Activated T-helper 1 cell treated with anti-CD3 and anti-CD28 coated beads, Interleukin-12 subunit alpha, Interleukin-12 subunit beta, Interleukin-2, Interleukin-4 antibody, amounts not matched to agents 30 ng/mL and 10 ng/mL and 1 ng/mL, durations not matched to agents 14 hours and 24 hours and 36 hours (primary cell): ENCODE results near the gene SF3A2. TPM values are rescaled to one million over a fixed set of nuclear protein-coding genes. Genes with fewer than 3 reads are reported as not detected.

Source experiments
- DNase-seq: peaks from one replicate; pipeline ENCODE4 v3.0.0; 2021; ENCODE audit warnings: low spot score
- H3K27ac Mint-ChIP-seq: one replicate; pipeline ENCODE4 v1.8.0; 2021; ENCODE audit warnings: mild to moderate bottlenecking, mixed read lengths
- H3K27me3 Mint-ChIP-seq: one replicate; pipeline ENCODE4 v1.8.0; 2022; ENCODE audit warnings: mild to moderate bottlenecking, moderate library complexity, mixed read lengths; ENCODE audit not compliant: insufficient read depth
- H3K36me3 Mint-ChIP-seq: one replicate; pipeline ENCODE4 v1.8.0; 2021; ENCODE audit warnings: low read depth, mixed read lengths
- H3K4me1 Mint-ChIP-seq: one replicate; pipeline ENCODE4 v1.8.0; 2021; ENCODE audit warnings: low read depth, mixed read lengths
- H3K4me3 Mint-ChIP-seq: one replicate; pipeline ENCODE4 v1.8.0; 2021; ENCODE audit warnings: mild to moderate bottlenecking, moderate library complexity, mixed read lengths
- H3K9me3 Mint-ChIP-seq: one replicate; pipeline ENCODE4 v1.8.0; 2021; ENCODE audit warnings: mixed read lengths
- intact Hi-C: fragments of 100-400 bp; cut with micrococcal nuclease; formaldehyde crosslinking; loops from one replicate; pipeline ENCODE4 v1.15.1; 2024
- total RNA-seq: library from RNA; stranded (reverse); gene quantifications from 2 replicates; pipeline ENCODE4 v1.2.3, GENCODE V29; 2022

Gene SF3A2
- total RNA-seq, 1 donor from 2014 or later = 153 TPM

DNA sequence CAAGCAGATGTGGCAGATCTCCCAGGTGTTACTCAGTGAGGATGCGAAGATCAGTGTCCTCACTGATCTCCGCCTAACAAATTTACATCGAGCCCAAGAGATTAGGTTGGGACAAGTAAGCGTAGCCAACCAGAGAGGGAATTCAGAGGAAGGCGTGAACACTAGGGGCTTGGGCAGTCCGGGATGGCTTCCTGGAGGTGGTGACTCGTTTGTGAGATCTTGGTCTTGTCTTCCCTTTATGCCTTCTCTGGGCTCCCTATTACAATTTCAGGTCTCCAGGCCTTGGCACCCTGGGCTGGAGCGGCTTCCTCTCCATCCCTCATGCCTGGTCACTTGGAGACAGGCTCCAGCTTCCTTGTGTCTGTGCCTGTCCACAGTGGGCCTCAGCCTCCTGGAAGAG is 6.2 kb downstream of the SF3A2 start:
- H3K36me3 Mint-ChIP-seq = peaks cover 38% of the 10 kb centered on the region
- no peak overlapping the region for H3K4me3 Mint-ChIP-seq
- no peaks in the 10 kb centered on the region for H3K9me3 Mint-ChIP-seq
- H3K27me3 Mint-ChIP-seq = no peaks in the 10 kb centered on the region
- peaks cover 38% of the 10 kb centered on the region for H3K4me1 Mint-ChIP-seq
- no peak for DNase-seq
- H3K27ac Mint-ChIP-seq = no peak overlapping the region
- intact Hi-C loops = no loop called here

DNA sequence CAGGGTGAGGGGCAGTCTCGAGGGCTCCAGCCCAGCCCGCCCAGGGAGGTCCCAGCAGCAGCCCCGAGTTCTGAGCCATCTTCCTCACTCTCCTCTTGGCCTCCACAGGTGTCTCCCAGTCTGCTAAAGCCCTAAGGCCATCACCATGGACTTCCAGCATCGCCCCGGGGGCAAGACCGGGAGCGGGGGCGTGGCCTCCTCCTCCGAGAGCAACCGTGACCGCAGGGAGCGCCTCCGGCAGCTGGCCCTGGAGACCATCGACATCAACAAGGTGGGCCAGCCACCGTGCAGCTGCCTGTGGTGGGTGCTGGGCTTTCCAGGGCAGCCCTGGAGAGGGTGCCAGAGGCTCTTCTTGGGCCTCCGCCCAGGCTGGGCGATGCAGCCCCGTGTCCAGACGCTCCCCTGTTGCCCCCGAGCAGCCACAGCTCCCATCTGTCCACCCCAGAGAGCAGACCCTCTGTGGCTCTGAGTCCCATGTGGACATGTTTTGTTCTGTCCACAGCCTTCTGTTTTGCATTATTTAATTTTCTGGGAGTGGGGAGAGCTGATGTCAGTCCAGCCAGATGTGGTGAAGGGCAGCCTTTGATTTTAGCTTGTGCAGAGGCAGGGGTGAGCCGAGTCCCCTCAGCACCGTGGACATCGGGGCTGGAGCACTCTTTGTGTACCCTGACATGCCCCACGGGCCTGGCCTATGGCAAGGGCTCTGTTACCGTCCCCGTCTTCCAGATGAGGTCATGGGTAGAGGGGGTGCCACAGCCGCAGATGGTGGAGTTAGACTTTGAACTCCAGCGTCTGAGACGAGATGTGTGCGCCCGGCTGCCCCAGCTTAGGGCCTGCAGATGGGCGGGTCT is 6.9 kb downstream of the SF3A2 start:
- no peak for DNase-seq
- Mint-ChIP-seq H3K4me1 (peaks cover 31% of the 10 kb centered on the region), H3K4me3 (no peak overlapping the region), H3K27ac (no peak overlapping the region), H3K27me3 (no peaks in the 10 kb centered on the region), H3K36me3 (peaks cover 31% of the 10 kb centered on the region), H3K9me3 (no peaks in the 10 kb centered on the region)
- intact Hi-C loops = no loop called here

DNA sequence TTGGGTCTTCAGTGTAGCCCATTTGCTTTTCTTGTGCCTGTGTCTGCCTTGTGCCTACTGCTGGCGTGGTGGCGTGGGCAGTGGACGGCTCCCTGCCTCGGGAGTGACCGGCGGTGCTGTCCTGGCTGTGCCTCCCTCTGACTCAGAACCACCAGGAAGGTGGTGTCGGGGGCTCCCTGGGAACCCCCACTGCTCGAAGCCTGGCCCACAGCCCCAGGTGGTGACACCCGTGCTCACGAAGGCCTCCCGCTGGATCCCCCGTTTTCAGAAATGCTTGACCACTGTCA is 7.4 kb downstream of the SF3A2 start:
- Mint-ChIP-seq H3K9me3 (no peaks in the 10 kb centered on the region), H3K4me1 (peaks cover 26% of the 10 kb centered on the region), H3K27ac (no peak overlapping the region), H3K27me3 (no peaks in the 10 kb centered on the region), H3K36me3 (peaks cover 28% of the 10 kb centered on the region), H3K4me3 (no peak overlapping the region)
- intact Hi-C loops = no loop called here
- no peak for DNase-seq

DNA sequence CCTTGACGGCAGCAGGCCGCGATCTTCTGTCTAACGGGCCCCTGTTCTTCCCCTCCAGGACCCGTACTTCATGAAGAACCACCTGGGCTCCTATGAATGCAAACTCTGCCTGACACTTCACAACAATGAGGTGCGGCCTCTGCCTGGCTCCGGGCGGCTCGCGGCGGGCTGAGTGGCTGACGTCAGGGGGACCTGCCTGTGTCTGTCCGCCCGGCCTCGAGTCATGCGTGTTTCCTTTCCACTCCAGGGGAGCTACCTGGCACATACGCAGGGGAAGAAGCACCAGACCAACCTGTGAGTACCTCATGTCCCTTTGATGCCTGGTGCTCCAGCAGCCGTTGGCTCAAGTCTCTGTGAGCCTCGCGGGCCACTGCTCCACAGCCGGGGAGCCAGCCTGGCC is 7.9 kb downstream of the SF3A2 start:
- H3K36me3 Mint-ChIP-seq = peaks cover 26% of the 10 kb centered on the region
- no peaks in the 10 kb centered on the region for H3K27me3 Mint-ChIP-seq
- H3K27ac Mint-ChIP-seq = no peak overlapping the region
- no peak overlapping the region for H3K4me3 Mint-ChIP-seq
- intact Hi-C loops = no loop called here
- no peak for DNase-seq
- peaks cover 22% of the 10 kb centered on the region for H3K4me1 Mint-ChIP-seq
- H3K9me3 Mint-ChIP-seq = no peaks in the 10 kb centered on the region

DNA sequence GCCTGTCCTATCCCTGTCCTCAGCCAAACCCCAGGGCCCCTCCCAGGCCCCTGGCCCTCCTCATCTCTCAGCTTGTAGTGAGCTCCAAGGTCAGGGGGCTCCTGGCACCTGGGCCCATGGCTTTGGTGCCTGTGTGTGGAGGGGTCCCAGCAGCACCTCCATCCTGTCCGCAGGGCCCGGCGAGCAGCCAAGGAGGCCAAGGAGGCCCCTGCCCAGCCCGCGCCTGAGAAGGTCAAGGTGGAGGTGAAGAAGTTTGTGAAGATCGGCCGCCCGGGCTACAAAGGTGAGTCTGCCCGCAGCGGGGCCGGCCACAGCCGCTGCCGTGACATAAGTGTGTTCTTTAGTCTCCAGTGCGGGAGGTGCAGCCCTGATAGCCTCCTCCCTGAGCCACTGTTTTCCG is 8.6 kb downstream of the SF3A2 start:
- no peaks in the 10 kb centered on the region for H3K9me3 Mint-ChIP-seq
- peaks cover 3% of the 10 kb centered on the region for H3K27me3 Mint-ChIP-seq
- peaks cover 15% of the 10 kb centered on the region for H3K4me1 Mint-ChIP-seq
- H3K36me3 Mint-ChIP-seq = peaks cover 22% of the 10 kb centered on the region
- no peak overlapping the region for H3K4me3 Mint-ChIP-seq
- H3K27ac Mint-ChIP-seq = no peak overlapping the region
- no peak for DNase-seq
- intact Hi-C loops = no loop called here

DNA sequence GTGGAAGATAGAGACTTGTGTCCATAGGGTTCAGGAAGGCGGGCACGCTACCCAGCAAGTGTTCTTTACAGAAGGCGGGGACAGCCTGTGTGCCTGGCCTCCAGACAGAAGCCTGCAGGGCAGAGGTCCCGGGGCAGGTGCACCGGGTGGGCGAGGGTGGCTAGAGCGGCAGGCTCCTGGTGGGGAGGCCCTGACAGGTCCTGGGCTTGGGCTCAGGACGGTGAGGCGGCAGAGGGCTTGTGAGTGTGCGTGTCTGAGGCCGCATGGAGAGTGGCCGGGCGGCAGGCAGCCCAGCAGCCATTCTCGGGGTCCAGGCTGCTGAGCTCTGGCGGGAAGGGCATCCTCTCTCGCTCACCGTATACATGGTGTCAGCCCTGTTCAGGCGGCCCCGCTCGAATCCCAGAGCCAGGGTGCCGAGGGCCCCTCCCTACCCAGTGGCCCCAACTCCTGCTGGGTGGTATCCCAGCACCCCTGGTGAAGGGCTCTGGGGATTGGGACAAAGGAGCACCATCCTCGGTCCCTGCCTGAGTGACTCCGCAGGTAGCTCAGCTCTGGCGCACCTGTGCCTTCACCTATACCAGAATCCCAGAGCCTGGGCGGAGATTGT is 9.5 kb downstream of the SF3A2 start:
- H3K27ac Mint-ChIP-seq = no peak overlapping the region
- H3K4me3 Mint-ChIP-seq = no peak overlapping the region
- DNase-seq = no peak
- H3K4me1 Mint-ChIP-seq = peaks cover 8% of the 10 kb centered on the region
- H3K36me3 Mint-ChIP-seq = peaks cover 18% of the 10 kb centered on the region
- H3K27me3 Mint-ChIP-seq = peaks cover 4% of the 10 kb centered on the region
- intact Hi-C loops = no loop called here
- no peaks in the 10 kb centered on the region for H3K9me3 Mint-ChIP-seq

DNA sequence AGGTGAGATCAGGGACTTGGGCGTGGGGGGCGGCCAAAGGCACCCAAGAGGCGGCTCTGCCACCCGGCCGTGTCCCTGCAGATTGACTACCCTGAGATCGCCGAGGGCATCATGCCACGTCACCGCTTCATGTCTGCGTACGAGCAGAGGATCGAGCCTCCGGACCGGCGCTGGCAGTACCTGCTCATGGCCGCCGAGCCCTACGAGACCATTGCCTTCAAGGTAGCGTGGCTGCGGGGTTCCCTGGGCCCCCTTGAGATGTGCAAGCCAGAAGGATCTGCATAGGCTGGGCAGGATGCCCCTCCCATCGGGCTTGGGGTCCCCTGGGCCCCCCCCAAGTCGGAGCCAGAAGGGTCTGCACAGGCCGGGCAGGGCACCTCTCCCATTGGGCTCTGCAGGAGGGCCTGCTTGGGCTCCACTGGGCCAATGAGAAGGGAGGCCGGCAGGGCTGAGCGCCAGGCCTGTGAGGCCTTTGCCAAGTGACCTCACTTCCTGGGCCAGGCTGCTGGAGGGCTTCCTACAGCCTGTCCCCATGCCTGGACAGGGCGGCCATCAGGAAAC is 10.3 kb downstream of the SF3A2 start:
- Mint-ChIP-seq H3K36me3 (peaks cover 15% of the 10 kb centered on the region), H3K9me3 (no peaks in the 10 kb centered on the region), H3K4me1 (peaks cover 8% of the 10 kb centered on the region), H3K4me3 (no peak overlapping the region), H3K27me3 (peaks cover 4% of the 10 kb centered on the region), H3K27ac (no peak overlapping the region)
- intact Hi-C loops = no loop called here
- DNase-seq = no peak

DNA sequence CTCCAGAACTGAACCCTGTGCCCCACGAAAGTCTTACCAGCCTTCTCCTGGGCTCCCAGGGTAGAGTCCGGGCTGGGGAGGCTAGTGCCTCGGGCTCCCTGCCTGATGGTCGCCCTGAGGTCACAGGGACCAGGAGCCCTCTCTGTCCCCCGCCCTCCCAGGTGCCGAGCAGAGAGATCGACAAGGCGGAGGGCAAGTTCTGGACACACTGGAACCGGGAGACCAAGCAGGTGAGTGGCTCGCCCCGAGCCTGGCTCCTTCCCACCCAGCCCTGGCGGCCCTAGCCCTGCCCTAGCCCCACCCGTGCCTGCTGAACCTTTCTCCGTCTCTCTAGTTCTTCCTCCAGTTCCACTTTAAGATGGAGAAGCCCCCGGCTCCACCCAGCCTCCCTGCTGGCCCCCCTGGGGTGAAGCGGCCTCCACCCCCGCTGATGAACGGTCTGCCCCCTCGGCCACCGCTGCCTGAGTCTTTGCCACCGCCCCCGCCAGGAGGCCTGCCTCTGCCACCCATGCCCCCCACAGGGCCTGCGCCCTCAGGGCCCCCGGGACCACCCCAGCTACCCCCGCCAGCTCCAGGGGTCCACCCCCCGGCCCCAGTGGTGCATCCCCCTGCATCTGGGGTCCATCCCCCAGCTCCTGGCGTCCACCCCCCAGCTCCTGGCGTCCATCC is 10.9 kb downstream of the SF3A2 start:
- Mint-ChIP-seq H3K4me3 (no peak overlapping the region), H3K36me3 (peaks cover 12% of the 10 kb centered on the region), H3K4me1 (peaks cover 4% of the 10 kb centered on the region), H3K27ac (no peak overlapping the region), H3K27me3 (peaks cover 4% of the 10 kb centered on the region), H3K9me3 (no peaks in the 10 kb centered on the region)
- intact Hi-C loops = no loop called here
- DNase-seq = no peak

DNA sequence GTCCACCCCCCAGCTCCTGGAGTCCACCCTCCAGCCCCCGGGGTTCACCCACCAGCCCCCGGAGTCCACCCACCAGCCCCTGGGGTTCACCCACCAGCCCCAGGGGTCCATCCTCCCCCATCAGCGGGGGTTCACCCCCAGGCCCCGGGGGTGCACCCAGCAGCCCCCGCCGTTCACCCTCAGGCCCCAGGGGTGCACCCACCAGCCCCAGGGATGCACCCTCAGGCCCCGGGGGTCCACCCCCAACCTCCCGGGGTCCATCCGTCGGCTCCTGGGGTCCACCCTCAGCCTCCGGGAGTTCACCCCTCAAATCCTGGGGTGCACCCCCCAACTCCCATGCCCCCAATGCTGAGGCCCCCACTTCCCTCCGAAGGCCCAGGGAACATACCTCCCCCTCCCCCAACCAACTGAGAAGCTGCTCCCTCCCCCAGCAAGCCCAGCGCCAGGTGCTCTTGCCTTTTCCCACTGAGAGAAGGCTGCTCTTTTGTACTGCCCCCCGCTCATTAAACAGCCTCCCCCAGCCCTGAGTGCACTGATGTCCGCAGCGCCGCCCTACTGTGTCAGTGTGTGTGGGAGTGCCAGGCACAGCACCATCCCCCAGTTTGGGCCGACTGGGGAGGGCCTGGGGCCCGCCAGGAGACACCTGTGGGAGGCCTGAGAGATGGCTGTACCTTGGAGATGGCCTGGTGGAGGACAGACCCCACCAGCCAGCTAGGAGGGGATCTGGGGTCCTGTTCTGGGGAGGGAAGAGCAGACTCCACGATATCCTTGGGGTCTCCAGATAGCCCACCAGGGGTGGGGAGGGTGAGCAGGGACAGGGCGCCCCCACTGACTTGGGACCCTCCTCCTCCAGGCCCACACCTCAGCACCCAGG is 11.7 kb downstream of the SF3A2 start:
- Mint-ChIP-seq H3K4me1 (no peaks in the 10 kb centered on the region), H3K4me3 (no peak overlapping the region), H3K36me3 (peaks cover 12% of the 10 kb centered on the region), H3K27ac (no peak overlapping the region), H3K9me3 (no peaks in the 10 kb centered on the region), H3K27me3 (peaks cover 6% of the 10 kb centered on the region)
- DNase-seq = no peak
- intact Hi-C loops = no loop called here

DNA sequence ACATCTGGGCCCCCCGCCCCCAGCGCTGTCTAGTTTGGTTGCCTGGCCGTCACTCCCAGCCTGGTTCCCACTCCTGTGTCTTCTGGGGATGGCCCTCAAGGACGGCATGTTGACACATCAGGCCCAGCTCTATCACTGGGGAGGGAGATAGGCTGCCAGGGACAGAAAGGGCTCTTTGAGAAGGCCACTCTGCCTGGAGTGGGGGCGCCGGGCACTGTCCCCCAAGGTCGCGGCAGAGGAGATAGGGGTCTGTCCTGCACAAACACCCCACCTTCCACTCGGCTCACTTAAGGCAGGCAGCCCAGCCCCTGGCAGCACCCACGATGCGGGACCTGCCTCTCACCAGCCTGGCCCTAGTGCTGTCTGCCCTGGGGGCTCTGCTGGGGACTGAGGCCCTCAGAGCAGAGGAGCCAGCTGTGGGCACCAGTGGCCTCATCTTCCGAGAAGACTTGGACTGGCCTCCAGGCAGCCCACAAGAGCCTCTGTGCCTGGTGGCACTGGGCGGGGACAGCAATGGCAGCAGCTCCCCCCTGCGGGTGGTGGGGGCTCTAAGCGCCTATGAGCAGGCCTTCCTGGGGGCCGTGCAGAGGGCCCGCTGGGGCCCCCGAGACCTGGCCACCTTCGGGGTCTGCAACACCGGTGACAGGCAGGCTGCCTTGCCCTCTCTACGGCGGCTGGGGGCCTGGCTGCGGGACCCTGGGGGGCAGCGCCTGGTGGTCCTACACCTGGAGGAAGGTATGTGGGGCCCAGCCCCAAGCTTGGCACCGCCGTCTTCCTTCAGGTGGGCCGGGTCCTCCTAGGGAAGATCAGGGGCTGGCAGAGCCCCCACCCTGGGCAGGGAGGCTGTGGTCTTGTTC is 12.6 kb downstream of the SF3A2 start, which contains the start of gene AMH:
Gene AMH (plus strand): TSS at position 314 of the 857 bp plus-strand sequence. CDS start 10 bp downstream, at position 324.
- no peak within 1 kb of the TSS for H3K27ac Mint-ChIP-seq
- no peak for DNase-seq
- H3K36me3 Mint-ChIP-seq = peaks cover 10% of the 10 kb centered on the region
- H3K4me3 Mint-ChIP-seq = no peak within 1 kb of the TSS
- peaks cover 10% of the 10 kb centered on the region for H3K27me3 Mint-ChIP-seq
- H3K4me1 Mint-ChIP-seq = no peaks in the 10 kb centered on the region
- no peaks in the 10 kb centered on the region for H3K9me3 Mint-ChIP-seq
- intact Hi-C loops = no loop called here

DNA sequence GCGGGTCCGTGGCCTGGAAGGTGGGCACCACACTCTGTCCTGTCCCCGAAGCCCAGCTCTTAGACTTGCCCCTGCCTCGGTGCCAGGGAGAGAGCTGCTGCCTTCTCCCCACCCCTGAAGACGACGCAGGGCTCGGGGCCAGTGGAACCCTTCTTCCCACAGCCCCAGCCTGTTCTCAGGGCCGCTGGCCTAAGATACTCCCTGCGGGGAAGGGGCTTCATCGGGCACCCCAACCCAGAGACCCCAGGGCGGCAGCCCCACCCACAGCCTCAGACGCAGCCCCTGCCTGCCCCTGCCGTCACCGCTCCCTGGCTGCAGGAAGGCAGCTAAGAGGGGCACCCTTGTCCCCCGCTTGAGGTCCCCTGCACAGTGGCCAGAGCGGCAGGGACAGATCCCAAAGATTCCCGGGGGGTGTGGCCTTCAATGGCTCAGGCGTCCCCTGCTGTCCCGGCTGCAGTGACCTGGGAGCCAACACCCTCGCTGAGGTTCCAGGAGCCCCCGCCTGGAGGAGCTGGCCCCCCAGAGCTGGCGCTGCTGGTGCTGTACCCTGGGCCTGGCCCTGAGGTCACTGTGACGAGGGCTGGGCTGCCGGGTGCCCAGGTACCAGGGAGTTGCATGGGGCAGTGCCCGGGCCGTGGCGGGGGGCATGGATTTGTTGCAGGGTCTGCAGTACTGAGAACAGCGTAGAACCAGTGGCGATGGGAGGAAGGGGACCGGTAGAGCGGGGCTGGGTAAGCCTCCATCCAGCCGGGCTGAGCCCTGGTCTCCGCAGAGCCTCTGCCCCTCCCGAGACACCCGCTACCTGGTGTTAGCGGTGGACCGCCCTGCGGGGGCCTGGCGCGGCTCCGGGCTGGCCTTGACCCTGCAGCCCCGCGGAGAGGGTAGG is 13.5 kb downstream of the SF3A2 start:
- Mint-ChIP-seq H3K4me1 (no peaks in the 10 kb centered on the region), H3K27ac (no peak overlapping the region), H3K4me3 (no peak overlapping the region), H3K9me3 (no peaks in the 10 kb centered on the region), H3K27me3 (peaks cover 10% of the 10 kb centered on the region), H3K36me3 (peaks cover 5% of the 10 kb centered on the region)
- intact Hi-C loops = no loop called here
- DNase-seq = no peak
